ENCODE measurements around the gene SPEG.

DNA sequence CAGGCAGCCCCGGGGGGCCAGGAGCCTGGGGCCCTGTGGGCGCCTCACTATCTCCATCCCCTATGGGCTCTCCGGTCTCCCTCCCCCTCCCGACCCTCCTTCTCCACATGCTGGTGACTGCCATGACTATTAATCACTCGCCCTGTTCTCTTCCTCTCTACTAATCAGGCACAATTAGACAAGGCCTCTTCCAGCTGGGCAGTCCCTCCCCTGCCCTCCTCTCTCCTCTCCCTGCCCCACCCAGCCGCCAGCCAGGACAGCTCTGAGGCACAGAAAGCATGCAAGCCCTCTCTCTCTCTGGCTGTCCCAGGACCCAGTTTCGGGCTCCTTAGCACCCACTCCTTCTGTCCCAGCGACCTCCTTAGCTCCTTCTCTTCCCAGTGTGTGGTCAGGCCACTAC, 85.4 kb downstream of the SPEG start:
- TF ChIP-seq, protein P1, sequence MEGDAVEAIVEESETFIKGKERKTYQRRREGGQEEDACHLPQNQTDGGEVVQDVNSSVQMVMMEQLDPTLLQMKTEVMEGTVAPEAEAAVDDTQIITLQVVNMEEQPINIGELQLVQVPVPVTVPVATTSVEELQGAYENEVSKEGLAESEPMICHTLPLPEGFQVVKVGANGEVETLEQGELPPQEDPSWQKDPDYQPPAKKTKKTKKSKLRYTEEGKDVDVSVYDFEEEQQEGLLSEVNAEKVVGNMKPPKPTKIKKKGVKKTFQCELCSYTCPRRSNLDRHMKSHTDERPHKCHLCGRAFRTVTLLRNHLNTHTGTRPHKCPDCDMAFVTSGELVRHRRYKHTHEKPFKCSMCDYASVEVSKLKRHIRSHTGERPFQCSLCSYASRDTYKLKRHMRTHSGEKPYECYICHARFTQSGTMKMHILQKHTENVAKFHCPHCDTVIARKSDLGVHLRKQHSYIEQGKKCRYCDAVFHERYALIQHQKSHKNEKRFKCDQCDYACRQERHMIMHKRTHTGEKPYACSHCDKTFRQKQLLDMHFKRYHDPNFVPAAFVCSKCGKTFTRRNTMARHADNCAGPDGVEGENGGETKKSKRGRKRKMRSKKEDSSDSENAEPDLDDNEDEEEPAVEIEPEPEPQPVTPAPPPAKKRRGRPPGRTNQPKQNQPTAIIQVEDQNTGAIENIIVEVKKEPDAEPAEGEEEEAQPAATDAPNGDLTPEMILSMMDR (CRISPR knock-in tag; IDR thresholded peaks at IDR 0.05): no peak
- TF ChIP-seq HOXA7 (CRISPR knock-in tag; IDR thresholded peaks at IDR 0.05) (no peak), RXRB (CRISPR knock-in tag; IDR thresholded peaks at IDR 0.05; ENCODE audit: borderline replicate concordance) (no peak), ZC3H4 (CRISPR knock-in tag; IDR thresholded peaks at IDR 0.05; ENCODE audit: borderline replicate concordance) (no peak), POLR2A (IDR thresholded peaks at IDR 0.05; ENCODE audit: insufficient read depth in 1 of 2, low read depth in 2 of 2, low read length in 2 of 2) (no peak), CEBPB (IDR thresholded peaks at IDR 0.05; ENCODE audit: borderline replicate concordance, low read depth, low read length) (no peak), FOXA1 (IDR thresholded peaks at IDR 0.05) (no peak), FOXA1 (CRISPR knock-in tag; IDR thresholded peaks at IDR 0.05) (no peak), CREB1 (IDR thresholded peaks at IDR 0.05) (no peak), CREB1 (CRISPR knock-in tag; IDR thresholded peaks at IDR 0.05) (no peak), ZNF331 (CRISPR knock-in tag; IDR thresholded peaks at IDR 0.05) (no peak)
- TF ChIP-seq, protein P2, sequence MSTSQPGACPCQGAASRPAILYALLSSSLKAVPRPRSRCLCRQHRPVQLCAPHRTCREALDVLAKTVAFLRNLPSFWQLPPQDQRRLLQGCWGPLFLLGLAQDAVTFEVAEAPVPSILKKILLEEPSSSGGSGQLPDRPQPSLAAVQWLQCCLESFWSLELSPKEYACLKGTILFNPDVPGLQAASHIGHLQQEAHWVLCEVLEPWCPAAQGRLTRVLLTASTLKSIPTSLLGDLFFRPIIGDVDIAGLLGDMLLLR (CRISPR knock-in tag; IDR thresholded peaks at IDR 0.05): no peak
